Hepatocyte (in vitro differentiated cells): ENCODE results near the gene ALDH1A2.

Source experiments
- CTCF ChIP-seq: fragments of 200-600 bp; sonication (generic); IDR thresholded peaks from 2 replicates; pipeline ENCODE4 v1.5.1; 2016; ENCODE audit warnings: antibody characterized with exemption, mild to moderate bottlenecking; ENCODE audit not compliant: poor library complexity
- EZH2 ChIP-seq: fragments of 200-600 bp; sonication (generic); IDR thresholded peaks from 2 replicates; pipeline ENCODE4 v1.6.1; 2016; ENCODE audit warnings: antibody characterized with exemption, mild to moderate bottlenecking, borderline replicate concordance
- EZH2phosphoT487 ChIP-seq: fragments of 200-600 bp; sonication (generic); IDR thresholded peaks from one replicate; pipeline ENCODE4 v1.6.1; 2018; ENCODE audit warnings: antibody characterized with exemption, mild to moderate bottlenecking, low read depth, moderate library complexity; ENCODE audit not compliant: unreplicated experiment, severe bottlenecking

- TF ChIP-seq CTCF (no peak), EZH2 (no peak), EZH2phosphoT487 (no peak)
These were observed 21.0 kb upstream of the ALDH1A2 start for GRCh38 chr15:58086491-58086890.
